Left ventricle myocardium superior (tissue), 1 donor: ENCODE measurements around the gene LRPPRC. TPM values are rescaled to one million over a fixed set of nuclear protein-coding genes. Genes with fewer than 3 reads are reported as not detected.
"Not testable (repeated sequence)": the region's sequence is repeated elsewhere in the genome, so short reads cannot be mapped to it uniquely, and the experiment has no call there.

ENCODE experiments used
- ATAC-seq: fragments of 200-7000 bp; cut with Tn5 transposase; one replicate; pipeline ENCODE4 v1.9.1; 2020; ENCODE audit warnings: mild to moderate bottlenecking, moderate library complexity
- DNase-seq: peaks from one replicate; pipeline ENCODE4 v3.0.0-alpha.2; 2020
- intact Hi-C: fragments of 100-400 bp; cut with micrococcal nuclease; formaldehyde crosslinking; loops from one replicate; pipeline ENCODE4 v1.11.0; 2022
- long read RNA-seq: library from polyadenylated mRNA; unstranded; transcript quantifications from one replicate; pipeline ENCODE4 v2.0.0, GENCODE V29; 2021
- total RNA-seq: library from RNA; stranded (reverse); fragmentation: NEBNext Ultra II Directional; extraction: Animal tissue kit (Norgen Biotek cat#: 25700); gene quantifications from one replicate; pipeline ENCODE4 v1.2.1, GENCODE V29; 2021
- donor health status: DM: no; HTN: yes; CAD: no; lungs with severe emphysema.

The LRPPRC gene
- total RNA-seq: 98.6 TPM
- long read RNA-seq, full-length matches to known transcripts: 92 of 155 reads
- long read RNA-seq, partial matches to known transcripts: 45 of 155 reads
- long read RNA-seq, other reads (novel, unspliced or antisense): 18 of 155 reads

DNA sequence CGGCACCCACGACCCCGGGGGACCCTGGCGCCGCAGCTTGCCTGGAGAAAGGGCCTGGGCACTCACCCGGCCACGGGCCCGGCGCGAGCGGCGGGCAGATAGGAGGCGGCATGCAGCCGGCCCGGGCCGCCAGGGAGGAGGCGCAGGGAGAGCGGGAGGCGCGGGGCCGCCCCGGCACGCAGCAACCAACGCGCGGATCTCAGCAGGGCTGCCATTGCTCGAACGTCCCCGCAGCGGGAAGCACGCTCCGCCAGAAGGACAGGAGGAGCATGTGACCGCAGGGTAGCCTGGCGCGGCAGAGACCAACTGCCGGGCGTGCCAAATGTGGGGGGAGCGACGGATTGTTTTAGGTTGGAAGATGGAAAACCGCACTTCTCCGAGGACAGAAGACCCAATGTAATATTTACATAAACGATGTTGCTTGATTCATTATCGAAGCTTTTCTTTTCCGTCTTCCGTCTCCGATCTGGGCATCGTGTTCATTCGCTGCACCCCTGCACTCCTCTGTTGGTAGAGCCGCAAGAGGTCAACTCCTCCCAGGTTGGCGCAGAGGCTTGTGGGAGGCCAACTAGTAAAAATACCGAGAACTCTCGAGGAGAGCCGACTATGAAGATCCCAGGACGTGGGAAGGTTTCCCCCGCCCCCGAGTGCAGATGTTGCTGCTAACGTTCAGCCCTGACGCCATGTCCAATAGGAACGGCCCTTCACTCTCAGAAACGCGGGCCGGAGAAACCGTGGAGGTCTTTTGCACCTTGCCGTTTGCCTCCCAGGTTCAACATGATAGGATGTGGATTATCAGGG lies at the start of gene LRPPRC:
LRPPRC (minus strand) TSS at position 257 of the 801 bp plus-strand sequence; CDS start at position 215, 42 bp downstream.
- intact Hi-C loops: no loop called here
- ATAC-seq (peak; percentile 99), DNase-seq (peak; percentile 92)

DNA sequence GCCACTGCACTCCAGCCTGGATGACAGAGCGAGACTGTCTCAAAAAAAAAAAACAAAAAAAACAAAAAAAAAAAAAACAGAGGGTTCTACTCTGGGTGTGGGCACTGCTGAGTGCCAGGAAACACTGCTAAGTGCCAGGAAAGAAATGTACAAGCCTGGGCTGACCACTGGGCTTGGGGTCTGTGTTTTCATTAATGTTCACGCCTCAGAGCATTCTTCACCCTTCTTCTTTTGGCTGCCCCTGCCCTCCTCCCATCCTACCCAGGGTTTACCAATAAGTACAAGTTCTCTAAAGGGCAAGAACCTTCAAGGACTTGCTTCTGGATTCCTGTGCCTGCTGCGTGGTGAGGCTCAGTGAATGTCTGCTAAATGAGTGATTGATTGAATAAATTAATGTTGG lies 49.3 kb upstream of the LRPPRC start:
- DNase-seq: no peak
- intact Hi-C loops: no loop called here
- ATAC-seq: no peak

DNA sequence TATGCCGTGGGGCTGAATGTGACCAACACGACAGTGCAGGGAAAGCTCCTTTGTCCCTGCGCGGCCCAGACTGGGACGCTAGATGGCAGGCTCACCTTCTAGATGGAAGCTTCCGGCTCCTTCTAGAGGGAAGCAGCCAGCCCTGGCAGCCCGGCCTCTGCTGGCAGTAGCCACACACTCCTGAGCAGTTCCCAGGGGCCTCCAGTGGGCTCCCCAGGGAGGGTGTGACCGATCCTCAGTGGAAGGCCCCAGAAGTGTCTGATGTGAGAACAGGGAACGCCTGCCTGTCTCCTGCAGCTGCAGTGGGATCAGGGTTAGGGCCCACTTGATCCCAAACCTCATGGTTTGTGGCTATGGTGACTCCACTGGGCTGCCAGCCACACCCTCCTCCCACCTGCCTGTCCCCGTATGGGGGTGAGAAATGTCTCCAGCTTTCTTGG lies 48.5 kb upstream of the LRPPRC start:
- intact Hi-C loops: no loop called here
- peak; percentile 92 for ATAC-seq
- DNase-seq: peak; percentile 79

DNA sequence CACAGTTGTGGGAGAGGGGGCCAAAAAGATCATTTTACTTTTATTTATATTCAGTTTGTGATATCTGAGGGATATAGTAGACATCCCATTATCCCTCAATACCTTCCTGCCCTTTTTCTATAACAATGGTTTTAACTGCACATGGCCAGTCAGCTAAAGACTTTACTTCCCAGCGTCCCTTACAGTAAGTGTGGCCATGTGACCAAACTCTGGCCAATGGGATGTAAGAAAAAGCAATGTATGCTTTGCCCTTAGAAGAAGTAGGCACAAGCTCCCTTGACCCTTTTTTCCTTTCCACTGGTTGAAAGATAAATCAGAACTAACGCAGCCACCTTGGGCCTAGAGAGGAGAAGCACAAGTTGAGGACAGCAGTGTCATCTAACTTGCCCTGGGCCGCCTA lies 44.6 kb upstream of the LRPPRC start:
- DNase-seq: no peak
- no peak for ATAC-seq
- intact Hi-C loops: no loop called here

DNA sequence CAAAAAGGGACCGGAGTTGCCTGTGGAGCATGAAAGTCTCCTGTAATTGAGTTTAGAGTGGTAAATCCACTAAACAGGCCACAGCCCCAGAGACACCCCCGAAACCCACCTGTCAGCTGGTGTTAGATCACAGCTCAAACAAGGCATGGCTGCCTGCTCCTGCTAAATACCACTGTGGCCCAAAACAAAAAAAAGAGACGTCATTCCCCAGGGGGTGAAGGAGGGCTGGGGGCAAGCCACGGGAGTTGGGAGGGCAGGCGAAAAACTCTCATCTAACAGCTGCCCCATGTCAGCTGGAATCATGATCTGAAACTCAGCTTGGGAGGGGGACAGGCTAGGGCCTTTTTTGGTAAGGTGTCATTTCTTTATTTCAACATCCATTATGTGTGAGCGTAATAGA lies 42.5 kb upstream of the LRPPRC start:
- DNase-seq (no peak), ATAC-seq (no peak)
- intact Hi-C loops: no loop called here

DNA sequence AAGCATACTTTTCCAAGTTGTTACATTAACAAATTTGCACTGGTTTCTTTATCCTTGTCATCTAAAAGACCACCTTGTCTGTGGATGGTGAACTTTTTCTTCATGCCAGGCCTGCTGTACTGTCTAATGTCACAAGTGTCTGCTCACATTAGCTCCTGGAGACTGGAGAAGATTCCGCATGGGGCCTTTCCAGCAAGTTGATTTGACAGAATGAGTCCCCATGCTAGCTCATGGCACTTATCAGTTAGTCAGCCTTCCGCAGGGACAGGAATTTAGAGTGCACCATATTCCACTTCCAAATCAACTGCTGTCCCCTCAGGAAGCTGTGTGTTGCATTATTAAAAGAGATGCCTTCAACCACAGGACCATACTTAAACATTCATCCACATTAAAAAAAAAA lies 41.4 kb upstream of the LRPPRC start:
- ATAC-seq (no peak), DNase-seq (no peak)
- intact Hi-C loops: no loop called here

DNA sequence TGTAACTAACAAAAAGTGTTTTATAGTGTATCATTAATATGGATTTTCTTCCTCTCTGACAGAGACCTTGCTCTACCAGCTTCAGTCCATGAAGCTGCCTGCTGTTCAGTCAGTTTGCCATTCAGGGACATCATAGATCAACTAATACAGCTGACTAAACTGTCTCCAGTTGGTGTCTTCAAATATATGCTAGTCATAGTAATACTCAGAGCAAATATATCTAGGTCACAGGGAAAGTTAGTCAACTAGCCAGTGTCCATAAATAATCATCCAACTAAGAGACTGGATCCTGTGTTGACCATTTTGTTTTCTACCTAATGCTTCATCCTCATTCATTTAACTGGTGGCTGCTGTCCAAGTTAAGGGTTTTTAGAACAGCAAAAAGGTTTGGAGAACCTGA lies 38.2 kb upstream of the LRPPRC start:
- intact Hi-C loops: no loop called here
- DNase-seq (no peak), ATAC-seq (no peak)

DNA sequence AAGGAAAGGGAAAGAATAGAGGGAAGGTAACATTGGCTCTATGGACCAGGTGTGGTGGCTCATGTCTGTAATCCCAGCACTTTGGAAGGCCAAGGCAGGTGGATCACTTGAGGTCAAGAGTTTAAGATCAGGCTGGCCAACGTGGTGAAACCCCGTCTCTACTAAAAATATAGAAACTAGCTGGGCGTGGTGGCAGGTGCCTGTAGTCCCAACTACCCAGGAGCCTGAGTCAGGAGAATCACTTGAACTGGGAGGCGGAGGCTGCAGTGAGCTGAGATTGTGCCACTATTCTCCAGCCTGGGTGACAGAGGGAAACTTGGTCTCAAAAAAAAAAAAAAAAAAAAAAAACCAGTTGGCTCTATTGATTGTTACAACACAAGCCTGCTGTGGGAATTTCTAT lies 31.3 kb upstream of the LRPPRC start:
- ATAC-seq, DNase-seq: not testable (repeated sequence)

DNA sequence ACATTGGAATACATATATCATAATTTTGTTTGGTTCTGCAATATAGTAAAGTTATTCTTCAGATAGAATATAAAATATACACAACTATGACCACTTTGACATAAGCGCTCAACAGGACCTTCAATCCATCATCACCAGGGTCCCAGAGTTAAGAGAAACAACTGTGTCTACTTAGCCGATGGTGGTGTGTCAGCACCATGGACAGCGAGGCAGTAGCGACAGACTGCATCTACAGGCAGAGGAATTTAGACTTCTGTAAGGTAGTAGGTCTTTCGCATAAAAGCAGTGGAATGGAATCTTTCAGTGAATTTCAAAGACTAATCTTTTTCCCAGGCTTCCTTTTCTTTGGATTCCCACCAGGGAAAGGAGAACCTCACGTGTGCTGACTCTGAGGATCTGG lies 20.5 kb upstream of the LRPPRC start:
- intact Hi-C loops: no loop called here
- ATAC-seq: no peak
- DNase-seq: peak; percentile 68

More for the DNA sequence above, 31.3 kb upstream of the LRPPRC start:
- intact Hi-C loops: not testable (repeated sequence)

DNA sequence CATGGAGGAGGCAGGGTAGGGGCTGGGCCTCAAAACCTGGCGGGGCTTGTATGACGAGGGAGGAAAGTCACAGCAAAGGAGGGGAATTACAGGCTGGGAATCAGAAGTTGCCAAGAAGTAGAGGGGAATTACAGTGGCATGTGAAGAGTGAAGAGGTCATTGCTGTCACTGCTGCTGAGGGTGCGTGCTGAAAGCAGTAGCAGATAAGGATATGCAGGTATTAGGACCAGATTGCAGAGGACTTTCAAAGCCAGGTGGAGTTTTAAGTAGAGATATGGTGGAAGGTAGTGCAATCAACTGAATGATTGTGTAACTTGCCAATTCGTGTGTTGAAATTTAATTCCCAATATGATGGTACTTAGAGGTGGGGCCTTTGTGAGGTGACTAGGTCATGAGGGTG lies 19.4 kb upstream of the LRPPRC start:
- intact Hi-C loops: no loop called here
- DNase-seq: no peak
- no peak for ATAC-seq

DNA sequence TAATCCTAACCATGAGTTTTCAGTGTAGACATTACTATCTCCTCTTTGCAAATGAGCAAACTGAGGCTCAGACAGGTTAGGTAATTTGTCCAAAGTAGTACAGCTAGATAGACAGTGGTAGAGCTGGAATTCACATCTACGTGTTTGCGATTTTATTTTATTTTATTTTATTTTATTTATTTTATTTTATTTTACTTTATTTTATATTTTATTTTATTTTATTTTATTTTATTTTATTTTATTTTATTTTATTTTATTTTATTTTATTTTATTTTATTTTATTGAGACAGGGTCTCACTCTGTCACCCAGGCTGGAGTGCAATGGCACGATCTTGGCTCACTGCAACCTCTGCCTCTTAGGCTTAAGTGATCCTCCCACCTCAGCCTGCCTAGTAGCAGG lies 17.4 kb upstream of the LRPPRC start:
- intact Hi-C loops, ATAC-seq, DNase-seq: not testable (repeated sequence)

DNA sequence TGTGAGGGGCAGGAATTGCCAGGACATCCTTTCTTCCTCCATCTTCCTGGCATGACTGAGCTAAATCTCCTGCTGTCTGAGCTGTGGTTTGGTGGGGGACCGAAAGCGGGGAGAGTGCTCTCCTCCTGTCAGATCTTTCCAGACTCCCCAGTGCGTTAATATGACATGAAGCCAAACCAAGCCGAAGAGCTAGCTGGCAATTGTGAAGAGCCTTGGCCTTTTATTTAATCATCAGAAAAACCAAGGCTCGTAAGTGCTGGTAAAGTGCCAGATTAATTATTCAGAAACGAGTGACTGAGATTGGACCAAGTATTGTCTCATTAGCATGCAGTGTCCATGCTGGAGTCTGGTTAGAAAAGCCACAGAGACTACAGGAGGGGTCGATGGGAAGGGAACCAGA lies 14.5 kb upstream of the LRPPRC start:
- intact Hi-C loops: no loop called here
- ATAC-seq: no peak
- no peak for DNase-seq

DNA sequence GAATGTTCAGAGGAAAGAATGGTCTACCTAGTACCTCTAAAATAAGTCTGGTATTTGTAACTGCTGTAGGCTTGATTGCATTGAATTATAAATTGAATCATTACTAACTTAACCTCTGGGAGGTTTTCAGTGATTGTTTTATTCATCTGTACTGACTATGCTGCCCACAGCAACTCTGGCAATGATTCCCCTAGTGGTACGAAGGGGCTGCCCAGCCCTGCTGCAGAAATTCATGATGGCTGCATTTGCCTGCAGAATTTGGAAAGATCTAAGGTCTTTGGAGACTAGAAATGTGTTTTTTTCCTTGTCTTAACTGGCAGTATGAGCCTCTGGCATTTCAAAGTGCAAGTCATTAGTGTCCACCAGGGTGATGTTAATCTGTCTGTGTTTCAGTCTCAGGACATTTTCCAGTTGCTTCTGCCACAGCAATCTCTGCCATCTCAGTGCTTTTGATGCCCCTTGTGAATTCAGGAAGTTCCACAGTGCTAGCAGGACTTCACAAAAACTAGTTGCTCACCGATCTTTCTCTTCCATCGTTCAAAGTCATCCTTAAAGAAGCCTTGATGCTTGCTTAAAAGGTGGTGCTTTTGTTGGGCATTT lies 13.4 kb upstream of the LRPPRC start:
- intact Hi-C loops: no loop called here
- DNase-seq (no peak), ATAC-seq (no peak)

DNA sequence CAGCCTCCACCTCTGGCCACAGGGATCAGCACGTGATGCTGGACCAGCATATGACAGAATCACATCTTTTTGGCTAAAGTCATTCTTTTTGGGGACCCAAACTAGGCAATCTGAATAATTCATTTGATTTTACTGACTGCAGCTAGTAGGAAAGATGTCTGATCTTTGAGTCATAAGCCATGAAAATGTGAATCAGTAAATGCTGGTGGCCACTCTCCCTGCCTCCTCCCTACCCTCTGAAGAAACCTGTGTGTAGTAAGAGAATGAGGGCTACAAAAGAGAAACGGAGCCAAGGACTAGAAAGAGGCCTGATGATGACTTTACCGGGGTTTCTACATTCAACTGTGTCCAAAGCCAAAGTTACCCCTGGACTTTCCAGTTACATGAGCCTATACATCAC lies 10.1 kb upstream of the LRPPRC start:
- intact Hi-C loops: no loop called here
- DNase-seq (no peak), ATAC-seq (no peak)

DNA sequence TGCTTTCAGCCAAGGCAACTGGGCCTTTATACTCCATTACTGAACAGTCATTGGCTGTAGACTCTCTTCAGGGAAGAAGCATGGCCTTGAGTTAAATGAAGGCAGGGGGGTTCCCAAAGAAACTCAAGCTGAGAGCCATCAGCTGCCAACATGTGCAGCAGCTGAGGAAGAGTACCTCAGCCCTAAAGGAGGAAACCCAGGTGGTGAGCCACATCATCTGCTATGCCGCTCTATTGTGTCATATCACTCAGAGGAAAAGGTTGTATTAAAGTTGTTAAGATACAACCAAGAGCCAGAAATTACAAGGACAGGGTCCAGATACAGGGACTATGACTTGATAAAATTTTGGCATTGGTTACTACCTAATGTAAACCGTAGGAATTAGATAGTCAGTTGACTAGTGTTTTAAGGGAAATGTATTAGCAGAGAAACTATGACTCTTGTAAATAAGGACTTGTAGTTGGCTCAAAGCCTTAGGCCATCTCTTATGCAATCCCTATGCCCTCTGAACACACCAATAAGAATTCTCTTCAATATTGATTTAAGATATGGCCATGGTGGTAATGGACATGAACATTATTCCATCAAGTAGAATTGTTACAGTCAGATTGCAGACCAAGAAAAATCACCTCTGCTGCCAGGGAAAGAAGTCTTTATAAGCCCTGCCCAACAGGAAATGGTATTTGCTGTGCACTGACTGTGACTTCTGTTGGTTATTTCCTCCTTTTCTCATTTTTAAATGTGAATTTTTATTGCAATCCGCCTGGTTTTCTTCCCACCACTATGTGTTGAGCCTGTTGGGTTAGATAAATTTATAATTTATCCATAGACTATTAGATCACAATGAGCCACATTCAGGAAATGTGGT lies 9.2 kb upstream of the LRPPRC start:
- ATAC-seq (no peak), DNase-seq (no peak)
- intact Hi-C loops: no loop called here

DNA sequence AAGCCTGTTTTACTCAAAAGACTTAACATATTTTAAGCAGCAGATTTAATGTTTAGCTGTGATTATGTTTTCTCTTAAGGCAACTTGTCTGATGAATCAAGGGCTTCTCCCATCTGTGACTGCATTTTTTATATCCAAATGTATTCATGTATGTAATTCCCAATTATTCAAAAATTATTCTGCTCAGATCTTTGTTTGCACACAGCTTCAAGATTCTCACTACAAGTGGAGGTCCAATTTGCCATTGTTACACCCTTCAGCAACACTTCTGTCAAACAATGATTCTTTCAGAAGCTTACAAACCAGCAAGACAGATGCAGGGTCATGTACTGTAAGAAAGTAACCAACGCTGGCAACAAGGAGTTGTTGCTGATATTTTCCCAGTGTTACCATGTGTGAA lies 5.9 kb upstream of the LRPPRC start:
- DNase-seq (no peak), ATAC-seq (no peak)
- intact Hi-C loops: no loop called here

DNA sequence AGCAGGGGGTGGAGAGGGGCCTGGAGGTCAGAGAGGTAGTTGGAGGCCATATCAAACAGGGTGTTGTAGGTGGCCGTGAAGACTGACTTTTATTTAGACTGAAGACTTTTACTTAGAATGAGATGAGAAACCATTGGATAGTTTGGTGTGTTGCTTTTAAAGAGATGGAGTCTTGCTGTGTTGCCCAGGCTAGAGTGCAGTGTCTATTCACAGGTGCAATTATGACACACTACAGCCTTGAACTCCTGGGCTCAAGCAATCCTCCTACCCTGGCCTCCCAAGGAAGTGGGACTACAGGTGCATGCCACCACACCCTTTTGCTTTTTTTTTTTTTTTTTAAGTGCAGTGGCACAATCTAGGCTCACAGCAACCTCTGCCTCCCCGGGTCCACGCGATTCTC lies 2.5 kb upstream of the LRPPRC start:
- intact Hi-C loops: no loop called here
- DNase-seq (no peak), ATAC-seq (no peak)

DNA sequence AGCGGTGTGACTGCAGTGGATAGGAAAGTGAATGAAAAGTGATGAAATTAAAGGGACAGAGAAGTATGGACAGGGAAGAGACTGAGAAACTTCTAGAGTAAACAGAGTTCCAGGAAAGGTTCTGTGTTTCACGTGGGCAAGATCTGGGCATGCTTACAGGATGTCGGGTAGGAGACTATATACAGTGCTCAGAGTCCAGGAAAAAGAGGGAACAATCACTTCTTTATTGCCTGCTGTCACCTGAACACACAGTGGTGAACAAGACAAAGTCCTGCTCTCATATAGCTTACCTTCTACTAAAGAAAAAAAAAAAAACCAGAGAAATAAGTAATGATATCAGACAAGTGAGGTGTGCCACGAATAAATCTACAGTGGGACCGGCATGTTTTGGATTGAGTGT lies 2.4 kb downstream of the LRPPRC start:
- no peak for ATAC-seq
- no peak for DNase-seq

DNA sequence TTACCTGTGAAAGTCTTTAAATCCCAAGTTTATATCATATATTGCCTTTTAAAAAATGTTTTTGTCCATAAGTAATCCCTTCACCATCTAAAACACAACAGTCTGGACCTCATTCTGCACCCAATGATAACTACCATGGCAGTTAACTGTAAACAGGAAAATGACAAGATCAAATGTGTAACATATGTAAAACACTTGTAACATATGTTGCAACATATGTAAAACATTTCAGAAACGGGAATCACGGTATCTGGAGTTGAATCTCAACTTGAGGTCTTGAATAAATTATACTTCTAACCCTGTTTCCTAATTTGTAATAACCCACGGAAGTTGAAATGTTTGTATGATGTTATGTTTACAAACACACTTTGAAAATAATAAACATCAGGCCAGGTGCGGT lies 6.2 kb downstream of the LRPPRC start:
- no peak for ATAC-seq
- intact Hi-C loops: no loop called here
- no peak for DNase-seq

More for the DNA sequence above, 2.4 kb downstream of the LRPPRC start:
- intact Hi-C loops: no loop called here

DNA sequence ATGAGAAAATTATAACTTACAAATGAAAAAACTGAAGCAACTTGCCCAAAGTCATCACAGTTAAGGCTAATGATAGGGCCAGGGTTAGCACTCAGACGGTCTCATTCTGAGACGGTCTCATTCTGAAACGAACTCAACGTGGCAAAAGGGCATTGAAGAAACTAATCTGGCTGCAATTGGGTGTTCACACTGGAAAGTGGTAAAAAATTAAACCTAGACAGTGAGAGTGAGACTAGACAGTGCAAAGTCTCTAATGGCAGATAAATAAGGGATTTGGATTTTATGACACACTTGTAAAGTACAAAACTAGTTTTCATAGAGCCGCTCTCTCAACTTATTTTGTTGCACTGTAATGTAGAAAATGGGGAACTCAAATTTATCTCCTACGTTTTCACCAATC lies 9.2 kb downstream of the LRPPRC start:
- intact Hi-C loops: no loop called here
- ATAC-seq: no peak

More for the DNA sequence above, 9.2 kb downstream of the LRPPRC start:
- DNase-seq: no peak
